ENCODE data around the gene DGKH.
A peak's percentile ranks its signal among the peaks of the same experiment; 100 is the strongest.
"Not testable (repeated sequence)": the region's sequence is repeated elsewhere in the genome, so short reads cannot be mapped to it uniquely, and the experiment has no call there.

DGKH gene

DNA sequence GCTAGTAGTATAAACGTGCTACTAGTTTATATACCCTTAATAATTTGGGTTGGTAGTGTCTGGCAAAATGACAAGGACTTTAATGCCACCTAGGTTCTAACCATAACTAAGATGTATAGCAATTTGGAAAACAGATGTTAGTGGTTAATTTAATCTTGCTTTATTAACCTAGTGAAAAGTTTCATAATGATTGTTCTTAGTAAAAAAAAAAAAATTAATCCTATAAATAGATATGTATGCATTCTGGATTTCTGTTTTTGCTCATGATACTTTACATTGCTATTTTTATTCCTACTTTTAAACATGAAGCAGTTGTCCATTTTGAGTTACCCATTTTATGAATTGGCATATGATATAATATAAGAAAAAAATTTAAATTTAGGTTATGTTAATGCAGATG is 36.3 kb downstream of the DGKH start:
- Histone ChIP-seq H3F3A (ENCODE audit: insufficient read depth, low read length) (no peaks in the 10 kb centered on the region), H3K27ac (ENCODE audit: low read length) (no peak overlapping the region), H4K20me1 (ENCODE audit: insufficient read depth, low read length) (no peaks in the 10 kb centered on the region), H3K4me3 (ENCODE audit: low read length) (no peak overlapping the region), H3K9me3 (replicated peaks; ENCODE audit: insufficient read depth, low read length) (no peaks in the 10 kb centered on the region), H3K79me2 (ENCODE audit: low read length) (no peaks in the 10 kb centered on the region), H2AFZ (ENCODE audit: low read length) (no peak overlapping the region), H3K27me3 (replicated peaks; ENCODE audit: insufficient read depth, low read length) (no peaks in the 10 kb centered on the region), H3K4me1 (ENCODE audit: low read length) (peaks cover 10% of the 10 kb centered on the region; the same call in 1 of the 2 replicates), H3K9ac (ENCODE audit: low read length) (no peak overlapping the region), H3K4me2 (ENCODE audit: low read depth, low read length) (no peak overlapping the region), H3K9me2 (replicated peaks; ENCODE audit: insufficient read depth, low read length) (no peaks in the 10 kb centered on the region), H3K36me3 (replicated peaks; ENCODE audit: insufficient read depth, low read length) (no peaks in the 10 kb centered on the region)
- TF ChIP-seq EZH2 (optimal IDR thresholded peaks at IDR 0.05; ENCODE audit: low read depth, low read length), result no peak
- TF ChIP-seq EZH2phosphoT487 (IDR thresholded peaks at IDR 0.05; ENCODE audit: low read length), result no peak
- TF ChIP-seq, protein P1, sequence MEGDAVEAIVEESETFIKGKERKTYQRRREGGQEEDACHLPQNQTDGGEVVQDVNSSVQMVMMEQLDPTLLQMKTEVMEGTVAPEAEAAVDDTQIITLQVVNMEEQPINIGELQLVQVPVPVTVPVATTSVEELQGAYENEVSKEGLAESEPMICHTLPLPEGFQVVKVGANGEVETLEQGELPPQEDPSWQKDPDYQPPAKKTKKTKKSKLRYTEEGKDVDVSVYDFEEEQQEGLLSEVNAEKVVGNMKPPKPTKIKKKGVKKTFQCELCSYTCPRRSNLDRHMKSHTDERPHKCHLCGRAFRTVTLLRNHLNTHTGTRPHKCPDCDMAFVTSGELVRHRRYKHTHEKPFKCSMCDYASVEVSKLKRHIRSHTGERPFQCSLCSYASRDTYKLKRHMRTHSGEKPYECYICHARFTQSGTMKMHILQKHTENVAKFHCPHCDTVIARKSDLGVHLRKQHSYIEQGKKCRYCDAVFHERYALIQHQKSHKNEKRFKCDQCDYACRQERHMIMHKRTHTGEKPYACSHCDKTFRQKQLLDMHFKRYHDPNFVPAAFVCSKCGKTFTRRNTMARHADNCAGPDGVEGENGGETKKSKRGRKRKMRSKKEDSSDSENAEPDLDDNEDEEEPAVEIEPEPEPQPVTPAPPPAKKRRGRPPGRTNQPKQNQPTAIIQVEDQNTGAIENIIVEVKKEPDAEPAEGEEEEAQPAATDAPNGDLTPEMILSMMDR (IDR thresholded peaks at IDR 0.05; ENCODE audit: low read length), result no peak
- DNase-seq, result no peak

DNA sequence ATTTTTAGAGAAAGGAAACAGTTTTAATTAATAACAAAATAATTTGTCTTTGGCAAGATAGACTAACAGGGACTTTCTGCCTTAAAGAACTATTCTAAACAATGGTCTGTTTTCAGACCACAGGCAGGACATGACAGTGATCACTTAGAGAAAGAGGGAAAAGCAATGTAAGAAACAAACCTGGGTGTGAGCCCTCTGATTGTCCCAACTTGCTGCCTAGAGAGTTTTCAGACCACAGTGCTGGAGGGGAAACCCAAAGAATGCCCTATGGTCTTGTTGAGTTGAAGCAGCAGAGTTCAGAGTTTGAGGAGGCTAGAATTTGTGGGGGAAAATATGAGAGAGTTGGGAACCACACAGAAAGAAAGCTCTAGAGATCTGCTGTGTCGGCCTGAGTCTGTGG is 38.1 kb downstream of the DGKH start:
- Histone ChIP-seq H3K9me2 (replicated peaks; ENCODE audit: insufficient read depth, low read length) (no peaks in the 10 kb centered on the region), H3K27me3 (replicated peaks; ENCODE audit: insufficient read depth, low read length) (no peaks in the 10 kb centered on the region), H3K27ac (ENCODE audit: low read length) (peak overlapping the region; percentile 41; the same call in 1 of the 2 replicates), H3K9me3 (replicated peaks; ENCODE audit: insufficient read depth, low read length) (no peaks in the 10 kb centered on the region), H3K79me2 (ENCODE audit: low read length) (no peaks in the 10 kb centered on the region), H3K4me2 (ENCODE audit: low read depth, low read length) (no peak overlapping the region), H3K4me1 (ENCODE audit: low read length) (peaks cover 10% of the 10 kb centered on the region; the same call in 1 of the 2 replicates), H4K20me1 (ENCODE audit: insufficient read depth, low read length) (no peaks in the 10 kb centered on the region), H2AFZ (ENCODE audit: low read length) (no peak overlapping the region), H3F3A (ENCODE audit: insufficient read depth, low read length) (no peaks in the 10 kb centered on the region), H3K9ac (ENCODE audit: low read length) (no peak overlapping the region), H3K4me3 (ENCODE audit: low read length) (no peak overlapping the region), H3K36me3 (replicated peaks; ENCODE audit: insufficient read depth, low read length) (no peaks in the 10 kb centered on the region)
- TF ChIP-seq EZH2phosphoT487 (IDR thresholded peaks at IDR 0.05; ENCODE audit: low read length), result no peak
- TF ChIP-seq, protein P1 (IDR thresholded peaks at IDR 0.05; ENCODE audit: low read length), result no peak
- no peak for TF ChIP-seq EZH2 (optimal IDR thresholded peaks at IDR 0.05; ENCODE audit: low read depth, low read length)
- peak; percentile 29 for DNase-seq

DNA sequence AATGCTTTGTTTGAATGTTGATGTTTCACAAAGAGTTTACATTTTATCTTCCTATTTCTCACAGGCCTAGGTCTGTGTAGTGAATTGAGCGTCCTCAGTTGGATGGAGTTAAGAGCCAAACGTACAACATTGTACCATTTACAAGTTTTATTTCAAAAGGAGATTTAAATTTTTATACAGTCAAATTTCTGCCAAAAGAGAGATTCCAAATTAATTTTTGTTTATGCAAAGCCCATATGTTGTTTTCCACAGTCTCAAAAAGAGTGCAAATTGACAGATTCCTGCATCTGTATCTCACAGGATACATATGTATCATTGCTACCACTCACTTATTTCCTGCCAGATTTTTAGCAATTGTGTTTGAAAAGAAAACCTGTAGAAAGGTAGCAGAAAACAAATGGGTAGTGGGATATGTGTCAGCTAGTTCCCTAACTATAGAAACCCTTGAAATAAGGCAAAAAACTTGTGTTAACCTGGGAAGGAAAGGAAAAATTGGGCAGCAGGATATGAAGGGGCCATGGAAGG is 46.1 kb downstream of the DGKH start:
- H3K27ac ChIP-seq (ENCODE audit: low read length), result no peak overlapping the region

DNA sequence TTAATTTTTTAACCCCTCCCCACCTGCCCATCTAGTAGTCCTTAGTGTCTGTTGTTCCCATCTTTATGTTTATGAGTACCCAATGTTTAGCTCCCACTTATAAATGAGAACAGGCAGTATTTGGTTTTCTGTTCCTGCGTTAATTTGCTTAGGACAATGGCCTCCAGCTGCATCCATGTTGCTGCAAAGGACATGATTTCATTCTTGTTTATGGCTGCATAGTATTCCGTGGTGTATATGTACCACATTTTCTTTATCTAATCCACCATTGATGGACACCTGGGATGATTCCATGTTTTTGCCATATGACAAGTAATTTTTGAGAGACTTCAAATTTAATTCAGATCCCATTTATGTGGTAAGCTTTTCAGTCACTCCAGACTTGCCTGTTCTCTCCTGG is 47.8 kb downstream of the DGKH start:
- H4K20me1 ChIP-seq (ENCODE audit: insufficient read depth, low read length); H3K4me1 ChIP-seq (ENCODE audit: low read length); H3F3A ChIP-seq (ENCODE audit: insufficient read depth, low read length); H3K4me2 ChIP-seq (ENCODE audit: low read depth, low read length); H3K9me3 ChIP-seq (replicated peaks; ENCODE audit: insufficient read depth, low read length); H3K9ac ChIP-seq (ENCODE audit: low read length); H3K36me3 ChIP-seq (replicated peaks; ENCODE audit: insufficient read depth, low read length); DNase-seq; H2AFZ ChIP-seq (ENCODE audit: low read length); H3K9me2 ChIP-seq (replicated peaks; ENCODE audit: insufficient read depth, low read length); H3K4me3 ChIP-seq (ENCODE audit: low read length); H3K27me3 ChIP-seq (replicated peaks; ENCODE audit: insufficient read depth, low read length); H3K27ac ChIP-seq (ENCODE audit: low read length); H3K79me2 ChIP-seq (ENCODE audit: low read length): not testable (repeated sequence)

More for the DNA sequence above, 46.1 kb downstream of the DGKH start:
- no peaks in the 10 kb centered on the region for H3F3A ChIP-seq (ENCODE audit: insufficient read depth, low read length)
- H3K4me3 ChIP-seq (ENCODE audit: low read length), result no peak overlapping the region
- H3K9me3 ChIP-seq (replicated peaks; ENCODE audit: insufficient read depth, low read length), result no peaks in the 10 kb centered on the region
- H4K20me1 ChIP-seq (ENCODE audit: insufficient read depth, low read length), result no peaks in the 10 kb centered on the region
- TF ChIP-seq EZH2phosphoT487 (IDR thresholded peaks at IDR 0.05; ENCODE audit: low read length), result no peak
- TF ChIP-seq EZH2 (optimal IDR thresholded peaks at IDR 0.05; ENCODE audit: low read depth, low read length), result no peak
- TF ChIP-seq, protein P1 (IDR thresholded peaks at IDR 0.05; ENCODE audit: low read length), result no peak
- no peaks in the 10 kb centered on the region for H3K9me2 ChIP-seq (replicated peaks; ENCODE audit: insufficient read depth, low read length)
- no peak overlapping the region for H3K4me2 ChIP-seq (ENCODE audit: low read depth, low read length)
- H3K9ac ChIP-seq (ENCODE audit: low read length), result no peak overlapping the region
- H3K79me2 ChIP-seq (ENCODE audit: low read length), result no peaks in the 10 kb centered on the region
- no peaks in the 10 kb centered on the region for H3K4me1 ChIP-seq (ENCODE audit: low read length)
- no peaks in the 10 kb centered on the region for H3K27me3 ChIP-seq (replicated peaks; ENCODE audit: insufficient read depth, low read length)
- no peak overlapping the region for H2AFZ ChIP-seq (ENCODE audit: low read length)
- no peak for DNase-seq
- H3K36me3 ChIP-seq (replicated peaks; ENCODE audit: insufficient read depth, low read length), result no peaks in the 10 kb centered on the region
